NCI-H1092 treated with DMSO at 0.1 percent for 48 hours (cell line): ENCODE data around the gene BRI3.

Source experiments
- DNase-seq: peaks from one replicate; lab custom pipeline; 2025; lab: John Stamatoyannopoulos, UW

The BRI3 gene

DNA sequence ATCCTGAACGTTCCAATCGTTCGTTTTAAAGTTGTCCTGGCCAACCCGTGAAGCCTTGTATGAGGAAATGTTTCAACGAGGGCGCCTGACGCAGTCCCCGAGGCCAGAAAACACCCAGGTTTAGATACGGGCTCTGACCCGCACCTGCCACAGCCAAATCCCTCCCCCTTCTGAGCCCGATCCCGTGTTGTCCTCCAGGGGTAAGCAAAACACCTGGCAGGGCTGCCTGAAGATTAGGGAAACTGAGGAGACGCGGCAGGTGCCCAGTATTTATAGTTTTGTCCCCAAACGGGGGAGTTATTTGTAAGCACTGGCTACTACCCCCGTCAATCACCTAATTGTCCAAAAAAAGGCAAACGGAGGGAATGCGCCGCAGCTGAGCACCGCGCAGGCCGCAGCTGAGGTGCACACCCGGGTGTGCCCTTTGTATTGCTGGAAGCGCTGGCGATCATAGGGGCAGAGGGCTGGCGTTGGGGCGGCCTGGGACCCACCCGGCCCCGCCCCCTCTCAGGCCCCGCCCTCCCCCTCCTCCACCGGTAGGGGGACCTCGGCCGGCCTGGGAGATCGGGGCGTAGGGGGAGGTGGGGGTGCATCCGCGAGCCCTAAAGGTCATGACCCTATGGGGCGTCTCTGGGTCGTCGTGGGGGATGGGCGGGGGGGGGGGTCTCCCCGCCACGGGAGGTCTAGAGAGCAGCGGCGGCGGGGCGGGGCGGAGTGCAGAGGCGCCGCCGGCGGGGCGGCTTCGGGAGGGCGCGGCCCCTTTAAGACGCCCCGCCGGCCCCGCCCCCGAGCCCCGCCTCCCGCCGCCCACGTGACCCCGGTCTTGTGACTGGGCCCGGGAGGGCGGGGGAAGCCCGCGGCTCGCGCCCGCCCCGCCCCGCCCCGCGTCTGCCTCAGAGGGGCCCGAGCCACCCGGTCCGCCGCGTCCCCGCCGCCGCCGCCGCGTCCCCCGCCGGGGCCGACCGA, at the start of gene BRI3:
Gene BRI3 (plus strand): TSS at position 896 of the 966 bp plus-strand sequence. CDS start 110 bp downstream, outside the sequence.
- peak; percentile 93 for DNase-seq

GRCh38 chr7:98232263-98232585, 49.3 kb upstream of the BRI3 start:
- DNase-seq: no peak

DNA sequence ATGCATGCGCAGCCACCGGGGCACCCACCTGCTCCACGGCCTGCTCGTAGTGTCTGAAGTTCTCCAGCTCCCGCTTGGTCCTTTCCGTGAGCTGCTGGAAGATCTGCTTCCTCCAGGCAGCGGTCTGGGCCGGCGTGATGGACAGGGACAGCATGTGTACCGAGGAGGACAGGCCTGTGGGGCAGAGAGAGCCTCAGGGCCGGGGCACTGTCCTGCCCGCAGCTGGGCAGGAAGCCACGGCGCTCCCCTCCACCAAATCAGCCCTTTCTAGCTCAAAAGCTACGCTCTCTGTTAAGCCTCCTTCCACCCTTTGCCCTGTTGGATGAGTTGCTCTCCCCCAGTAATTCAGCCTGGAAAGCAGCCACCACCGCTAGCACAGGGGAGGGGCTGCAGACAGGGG, 48.7 kb upstream of the BRI3 start:
- DNase-seq: no peak

- no peak for DNase-seq
Measured at GRCh38 chr7:98233219-98234070, 48.0 kb upstream of the BRI3 start.

DNA sequence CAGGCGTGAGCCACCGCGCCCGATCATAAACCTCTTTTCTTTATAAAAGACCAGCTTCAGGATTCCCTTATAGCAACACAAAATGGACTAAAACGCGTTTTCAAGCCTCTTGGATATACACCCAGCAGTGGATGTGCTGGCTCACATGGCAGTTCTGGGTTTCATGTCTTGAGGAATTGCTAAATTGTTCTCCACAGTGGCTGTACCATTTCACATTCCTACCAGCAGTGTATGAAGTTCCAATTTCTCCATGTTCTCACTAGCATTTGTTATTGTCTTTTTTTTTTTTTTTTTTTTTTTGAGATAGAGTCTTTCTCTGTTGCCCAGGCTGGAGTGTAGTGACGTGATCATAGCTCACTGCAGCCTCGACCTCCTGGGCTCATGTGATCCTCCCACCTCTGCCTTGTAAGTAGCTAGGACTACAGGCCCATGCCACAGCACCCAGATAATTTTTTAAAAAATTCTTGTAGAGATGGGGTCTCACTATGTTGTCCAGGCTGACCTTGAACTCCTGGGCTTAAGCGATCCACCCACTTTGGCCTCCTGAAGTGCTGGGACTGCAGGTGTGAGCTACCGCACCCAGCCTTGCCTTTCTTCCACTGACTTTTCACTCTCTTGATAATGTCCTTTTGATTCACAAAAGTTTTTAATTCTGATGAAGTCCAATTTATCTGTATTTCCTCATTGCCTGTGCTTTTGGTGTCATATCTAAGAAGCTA, 46.9 kb upstream of the BRI3 start:
- no peak for DNase-seq

GRCh38 chr7:98235901-98236300, 45.6 kb upstream of the BRI3 start:
- no peak for DNase-seq

- no peak for DNase-seq
Measured at GRCh38 chr7:98236355-98237185, 44.9 kb upstream of the BRI3 start.

GRCh38 chr7:98238076-98238475, 43.4 kb upstream of the BRI3 start:
- no peak for DNase-seq

DNA sequence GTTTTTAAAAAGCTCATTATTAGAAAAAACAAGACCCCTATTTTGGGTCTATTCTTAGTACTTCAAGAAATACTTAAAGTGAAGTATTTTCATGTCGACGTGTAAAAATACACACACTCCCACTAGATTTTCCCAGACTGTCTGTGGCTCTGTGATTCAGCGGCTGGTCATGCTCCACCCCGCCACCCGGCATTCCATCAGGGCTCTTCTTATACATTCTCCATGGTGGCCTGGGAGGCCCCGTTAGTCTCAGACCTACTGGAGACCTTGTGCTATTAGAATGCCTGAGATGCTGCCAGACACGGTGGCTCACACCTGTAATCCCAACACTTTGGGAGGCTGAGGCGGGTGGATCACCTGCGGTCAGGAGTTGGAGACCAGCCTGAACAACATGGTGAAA, 42.5 kb upstream of the BRI3 start:
- DNase-seq: no peak

- peak; percentile 9 for DNase-seq
Measured at GRCh38 chr7:98240961-98241673, 40.4 kb upstream of the BRI3 start.

DNA sequence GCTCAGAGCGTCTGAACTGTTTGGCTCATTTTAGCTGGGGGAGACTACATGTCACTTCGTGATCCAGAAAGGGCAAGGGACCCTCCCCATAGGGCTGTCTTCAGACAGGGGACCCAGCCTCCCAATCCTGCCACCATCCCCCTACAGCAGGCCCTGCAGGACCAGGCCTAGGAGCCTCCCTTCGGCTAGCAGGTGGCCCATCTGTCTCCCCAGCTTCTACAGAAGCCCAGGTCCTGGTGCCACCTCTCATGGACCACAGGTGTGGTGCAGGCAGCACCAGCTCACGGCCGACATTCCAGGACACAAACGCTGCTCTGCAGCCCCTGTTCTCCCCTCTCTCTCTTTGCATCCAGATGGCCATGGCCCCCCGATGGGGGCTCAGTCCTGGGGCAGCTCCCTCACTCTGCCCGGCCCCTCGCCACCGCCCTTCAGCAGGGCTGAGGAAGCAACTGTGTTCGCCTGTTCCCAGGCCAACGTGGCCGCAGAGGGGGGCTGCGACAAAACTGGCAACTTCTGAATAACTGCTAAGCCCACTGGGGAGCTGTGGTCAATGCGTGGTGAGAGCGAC, 39.7 kb upstream of the BRI3 start:
- no peak for DNase-seq

- DNase-seq: no peak
Measured at GRCh38 chr7:98242342-98242741, 39.1 kb upstream of the BRI3 start.

DNA sequence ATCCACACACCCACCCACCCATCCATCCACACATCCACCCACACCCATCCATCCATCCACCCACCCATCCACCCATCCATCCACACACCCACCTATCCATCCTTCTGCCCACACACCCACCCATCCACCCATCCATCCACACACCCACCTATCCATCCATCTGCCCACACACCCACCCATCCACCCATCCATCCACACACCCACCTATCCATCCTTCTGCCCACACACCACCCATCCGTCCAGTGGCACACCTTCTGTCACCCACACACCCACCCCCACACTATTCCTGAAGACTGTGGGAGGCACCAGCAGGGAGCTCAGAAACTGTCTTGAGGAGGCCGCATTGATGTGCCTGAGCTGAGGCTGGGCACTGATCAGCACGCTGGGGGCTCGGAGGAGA, 38.6 kb upstream of the BRI3 start:
- no peak for DNase-seq

- DNase-seq: no peak
Measured at GRCh38 chr7:98244871-98245270, 36.6 kb upstream of the BRI3 start.

- no peak for DNase-seq
Measured at GRCh38 chr7:98248156-98248555, 33.3 kb upstream of the BRI3 start.

DNA sequence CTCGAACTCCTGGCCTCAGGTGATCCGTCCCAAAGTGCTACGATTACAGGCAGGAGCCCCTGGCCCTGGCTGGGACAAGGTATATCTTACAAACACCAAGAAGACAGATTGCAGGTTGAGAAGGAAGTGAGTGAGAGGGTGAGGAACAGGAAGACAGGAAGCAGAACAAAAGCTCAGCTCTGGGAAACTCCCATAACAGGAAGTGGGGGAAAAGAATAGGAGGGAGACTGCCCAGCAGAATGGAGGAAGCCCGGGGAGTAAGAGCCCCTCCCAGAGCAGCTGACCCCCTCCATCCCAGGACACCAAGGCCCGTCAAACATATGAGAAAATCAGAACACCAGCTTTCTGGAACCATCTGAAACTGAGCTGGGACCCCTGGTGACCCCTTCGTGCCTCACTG, 32.4 kb upstream of the BRI3 start:
- no peak for DNase-seq

DNA sequence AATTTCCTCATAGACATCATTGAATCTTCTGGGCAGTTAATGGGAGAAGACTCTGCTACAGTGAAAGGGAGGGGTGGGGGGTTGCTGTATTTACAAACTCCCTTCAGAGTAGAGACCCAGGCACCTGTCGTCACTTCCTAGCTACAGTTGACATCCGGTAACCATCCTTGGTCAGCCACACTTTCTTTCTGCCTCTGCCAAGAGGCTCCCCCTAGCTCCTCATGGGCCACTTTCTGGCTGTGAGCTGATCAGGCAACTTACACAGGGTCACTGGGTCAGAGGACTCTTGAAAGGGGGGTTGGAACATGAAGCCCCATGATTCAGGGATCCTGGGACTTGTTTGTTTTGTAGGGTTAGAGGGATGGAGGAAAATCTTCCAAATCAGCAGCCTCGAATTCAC, 30.7 kb upstream of the BRI3 start:
- DNase-seq: no peak

GRCh38 chr7:98251231-98251600, 30.3 kb upstream of the BRI3 start:
- DNase-seq: no peak

GRCh38 chr7:98251601-98252424, 29.7 kb upstream of the BRI3 start, which contains the start of gene TECPR1:
TECPR1 (minus strand) TSS chr7:98252232; CDS start chr7:98246146, 6,086 bp downstream.
- peak; percentile 90 for DNase-seq
